Measurements from ENCODE around the gene HIPK1. TPM values are rescaled to one million over a fixed set of nuclear protein-coding genes. Genes with fewer than 3 reads are reported as not detected.
A peak's percentile ranks its signal among the peaks of the same experiment; 100 is the strongest.

HIPK1 gene
- total and polyA plus RNA-seq, 7 donors: 13.8 to 57.1 (median 47.2) TPM

GRCh38 chr1:113903501-113904292 lies 25.4 kb upstream of the HIPK1 start:
- H3K9me3 ChIP-seq: no peaks in the 10 kb centered on the region
- 15 to 18% methylated on average over 7 of the region's 7 CpGs for WGBS, 2 donors
- peak overlapping the region; percentile 57 to 81 (median 73) for H3K4me3 ChIP-seq
- peaks cover 0 to 34% (median 21%) of the 10 kb centered on the region in 4 donors for H3K4me1 ChIP-seq
- no peak for DNase-seq
- TF ChIP-seq POLR2A (IDR thresholded peaks at IDR 0.05) (no peak), EP300 (IDR thresholded peaks at IDR 0.05) (no peak), POLR2AphosphoS5 (IDR thresholded peaks at IDR 0.05) (no peak)
- TF ChIP-seq, protein P1, sequence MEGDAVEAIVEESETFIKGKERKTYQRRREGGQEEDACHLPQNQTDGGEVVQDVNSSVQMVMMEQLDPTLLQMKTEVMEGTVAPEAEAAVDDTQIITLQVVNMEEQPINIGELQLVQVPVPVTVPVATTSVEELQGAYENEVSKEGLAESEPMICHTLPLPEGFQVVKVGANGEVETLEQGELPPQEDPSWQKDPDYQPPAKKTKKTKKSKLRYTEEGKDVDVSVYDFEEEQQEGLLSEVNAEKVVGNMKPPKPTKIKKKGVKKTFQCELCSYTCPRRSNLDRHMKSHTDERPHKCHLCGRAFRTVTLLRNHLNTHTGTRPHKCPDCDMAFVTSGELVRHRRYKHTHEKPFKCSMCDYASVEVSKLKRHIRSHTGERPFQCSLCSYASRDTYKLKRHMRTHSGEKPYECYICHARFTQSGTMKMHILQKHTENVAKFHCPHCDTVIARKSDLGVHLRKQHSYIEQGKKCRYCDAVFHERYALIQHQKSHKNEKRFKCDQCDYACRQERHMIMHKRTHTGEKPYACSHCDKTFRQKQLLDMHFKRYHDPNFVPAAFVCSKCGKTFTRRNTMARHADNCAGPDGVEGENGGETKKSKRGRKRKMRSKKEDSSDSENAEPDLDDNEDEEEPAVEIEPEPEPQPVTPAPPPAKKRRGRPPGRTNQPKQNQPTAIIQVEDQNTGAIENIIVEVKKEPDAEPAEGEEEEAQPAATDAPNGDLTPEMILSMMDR (IDR thresholded peaks at IDR 0.05): no peak
- H3K27me3 ChIP-seq: no peaks in the 10 kb centered on the region
- peaks cover 0 to 44% (median 7%) of the 10 kb centered on the region in 4 donors for H3K36me3 ChIP-seq
- peak overlapping the region; percentile 87 to 95 (median 92) for H3K27ac ChIP-seq
- intact Hi-C loops (cut with DNase I): loop anchor here (2.0 to 10.0 kb wide), 4 partner anchors 69 to 509 kb away; partner anchors contain the start of genes MAGI3, OLFML3 and RSBN1

- Histone ChIP-seq H3K27ac (peak overlapping the region; percentile 87 to 95 (median 92)), H3K36me3 (peaks cover 0 to 46% (median 7%) of the 10 kb centered on the region in 4 donors), H3K4me3 (peak overlapping the region; percentile 57 to 81 (median 73)), H3K9me3 (no peaks in the 10 kb centered on the region), H3K27me3 (no peaks in the 10 kb centered on the region), H3K4me1 (peaks cover 0 to 28% (median 21%) of the 10 kb centered on the region in 4 donors)
- intact Hi-C loops (cut with DNase I): loop anchor here (2.0 to 10.0 kb wide), 4 partner anchors 69 to 509 kb away; partner anchors contain the start of genes MAGI3, OLFML3 and RSBN1
- 0 to 1% methylated on average over 11 of the region's 11 CpGs for WGBS, 2 donors
- DNase-seq: no peak
- TF ChIP-seq, protein P1 (IDR thresholded peaks at IDR 0.05): no peak
- TF ChIP-seq POLR2AphosphoS5 (IDR thresholded peaks at IDR 0.05): no peak
- TF ChIP-seq POLR2A (IDR thresholded peaks at IDR 0.05): no peak
- TF ChIP-seq EP300 (IDR thresholded peaks at IDR 0.05): no peak
These were observed 24.8 kb upstream of the HIPK1 start for GRCh38 chr1:113904293-113904673.

- peaks cover 0 to 46% (median 7%) of the 10 kb centered on the region in 4 donors for H3K36me3 ChIP-seq
- TF ChIP-seq POLR2A (IDR thresholded peaks at IDR 0.05) (peak; percentile 55 to 74), EP300 (IDR thresholded peaks at IDR 0.05) (peak in 2 of 4 donors; percentile 30 to 51), POLR2AphosphoS5 (IDR thresholded peaks at IDR 0.05) (peak; percentile 81 to 92 (median 86))
- TF ChIP-seq, protein P1 (IDR thresholded peaks at IDR 0.05): peak; percentile 64 to 82 (median 77)
These were observed 24.3 kb upstream of the HIPK1 start, which contains the start of the genes AP4B1 and DCLRE1B for GRCh38 chr1:113904674-113905434. AP4B1 (minus strand) TSS chr1:113904799; CDS start chr1:113904717, 82 bp downstream. DCLRE1B (plus strand) TSS chr1:113905326; CDS start chr1:113905587, 261 bp downstream.

DNA sequence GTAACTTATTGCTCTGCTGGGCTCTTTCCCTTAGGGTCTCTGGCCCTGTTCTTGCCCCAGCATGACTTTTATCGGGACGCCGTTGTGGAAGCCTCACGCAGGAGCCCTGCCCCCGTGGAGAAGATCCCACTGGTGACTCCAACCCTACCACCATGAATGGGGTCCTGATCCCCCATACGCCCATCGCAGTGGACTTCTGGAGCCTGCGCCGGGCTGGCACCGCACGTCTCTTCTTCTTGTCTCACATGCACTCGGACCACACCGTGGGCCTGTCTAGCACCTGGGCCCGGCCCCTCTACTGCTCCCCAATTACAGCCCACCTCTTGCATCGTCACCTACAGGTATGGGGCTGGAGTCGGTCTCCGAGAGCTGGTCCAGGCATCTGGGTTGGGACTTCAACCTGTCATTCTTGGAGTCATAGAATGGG lies 23.7 kb upstream of the HIPK1 start:
- DNase-seq: peak; percentile 77
- 1% methylated on average over 17 of the region's 17 CpGs for WGBS, 2 donors
- no peaks in the 10 kb centered on the region for H3K27me3 ChIP-seq
- H3K27ac ChIP-seq: peak overlapping the region; percentile 87 to 95 (median 92)
- H3K4me1 ChIP-seq: peaks cover 0 to 23% (median 21%) of the 10 kb centered on the region in 4 donors
- TF ChIP-seq POLR2A (IDR thresholded peaks at IDR 0.05) (no peak), EP300 (IDR thresholded peaks at IDR 0.05) (no peak), POLR2AphosphoS5 (IDR thresholded peaks at IDR 0.05) (no peak)
- TF ChIP-seq, protein P1 (IDR thresholded peaks at IDR 0.05): no peak
- H3K4me3 ChIP-seq: peak overlapping the region; percentile 67 to 81 (median 73)
- intact Hi-C loops (cut with DNase I): loop anchor here (1.0 to 10.0 kb wide), 5 partner anchors 24 to 511 kb away; partner anchors contain the start of genes HIPK1, MAGI3, OLFML3 and RSBN1
- H3K9me3 ChIP-seq: no peaks in the 10 kb centered on the region
- H3K36me3 ChIP-seq: peaks cover 0 to 45% (median 10%) of the 10 kb centered on the region in 4 donors

More at GRCh38 chr1:113904674-113905434, 24.3 kb upstream of the HIPK1 start, which contains the start of the genes AP4B1 and DCLRE1B:
- 0 to 1% methylated on average over 67 of the region's 67 CpGs for WGBS, 2 donors
- H3K27ac ChIP-seq: peak within 1 kb of the TSS; percentile 87 to 95 (median 92)
- no peaks in the 10 kb centered on the region for H3K9me3 ChIP-seq
- peak; percentile 100 for DNase-seq
- intact Hi-C loops (cut with DNase I): loop anchor here (1.0 to 10.0 kb wide), 5 partner anchors 24 to 510 kb away; partner anchors contain the start of genes HIPK1, MAGI3, OLFML3 and RSBN1
- peak within 1 kb of the TSS; percentile 67 to 81 (median 73) for H3K4me3 ChIP-seq
- peaks cover 0 to 23% (median 21%) of the 10 kb centered on the region in 4 donors for H3K4me1 ChIP-seq
- no peaks in the 10 kb centered on the region for H3K27me3 ChIP-seq

Measured in sigmoid colon (tissue), 7 donors.